ENCODE data around the gene CDH2. TPM values are rescaled to one million over a fixed set of nuclear protein-coding genes. Genes with fewer than 3 reads are reported as not detected.

The CDH2 gene
- total RNA-seq = 1 to 10 TPM in 2 of 4 donors, under 1 TPM in 1, not detected in 1; 0.20 to 4.4 (median 1.1) TPM

GRCh38 chr18:28176948-28177827 lies at the start of gene CDH2:
Gene CDH2, minus strand, starts transcription at chr18:28177130. Its CDS starts 108 bp downstream, at chr18:28177022.
- 8% methylated on average over 57 of the region's 105 CpGs; no CpG with 5 or more reads in 1 of the 2 donors for WGBS, 2 donors (ENCODE audit: low coverage in 1 of 2)
- no peaks in the 10 kb centered on the region for H3K36me3 ChIP-seq
- peaks cover 0 to 19% (median 9%) of the 10 kb centered on the region in 4 donors for H3K4me1 ChIP-seq
- TF ChIP-seq, protein P1, sequence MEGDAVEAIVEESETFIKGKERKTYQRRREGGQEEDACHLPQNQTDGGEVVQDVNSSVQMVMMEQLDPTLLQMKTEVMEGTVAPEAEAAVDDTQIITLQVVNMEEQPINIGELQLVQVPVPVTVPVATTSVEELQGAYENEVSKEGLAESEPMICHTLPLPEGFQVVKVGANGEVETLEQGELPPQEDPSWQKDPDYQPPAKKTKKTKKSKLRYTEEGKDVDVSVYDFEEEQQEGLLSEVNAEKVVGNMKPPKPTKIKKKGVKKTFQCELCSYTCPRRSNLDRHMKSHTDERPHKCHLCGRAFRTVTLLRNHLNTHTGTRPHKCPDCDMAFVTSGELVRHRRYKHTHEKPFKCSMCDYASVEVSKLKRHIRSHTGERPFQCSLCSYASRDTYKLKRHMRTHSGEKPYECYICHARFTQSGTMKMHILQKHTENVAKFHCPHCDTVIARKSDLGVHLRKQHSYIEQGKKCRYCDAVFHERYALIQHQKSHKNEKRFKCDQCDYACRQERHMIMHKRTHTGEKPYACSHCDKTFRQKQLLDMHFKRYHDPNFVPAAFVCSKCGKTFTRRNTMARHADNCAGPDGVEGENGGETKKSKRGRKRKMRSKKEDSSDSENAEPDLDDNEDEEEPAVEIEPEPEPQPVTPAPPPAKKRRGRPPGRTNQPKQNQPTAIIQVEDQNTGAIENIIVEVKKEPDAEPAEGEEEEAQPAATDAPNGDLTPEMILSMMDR (IDR thresholded peaks at IDR 0.05) = no peak
- TF ChIP-seq POLR2A (IDR thresholded peaks at IDR 0.05) (no peak), EP300 (IDR thresholded peaks at IDR 0.05; ENCODE audit: low read depth) (no peak), POLR2AphosphoS5 (IDR thresholded peaks at IDR 0.05) (no peak)
- no peak for DNase-seq
- H3K27me3 ChIP-seq = peaks cover 91% of the 10 kb centered on the region
- H3K9me3 ChIP-seq = no peaks in the 10 kb centered on the region
- peak within 1 kb of the TSS; percentile 5 to 51 (median 24) for H3K27ac ChIP-seq
- intact Hi-C loops (cut with DNase I; ENCODE audit: low total_unique reads) (no loop called here), in situ Hi-C loops (cut with MboI; ENCODE audit: low pct_ligation_motif_present in 1 of 4, low pct_unique_long_range_greater_than_20kb in 1 of 4, low sequenced_read_pairs in 3 of 4) (no loop called here)
- H3K4me3 ChIP-seq = peak within 1 kb of the TSS; percentile 16 to 64 (median 41)

GRCh38 chr18:28212060-28212459 lies 35.1 kb upstream of the CDH2 start:
- DNase-seq = no peak
- in situ Hi-C loops (cut with MboI; ENCODE audit: low pct_ligation_motif_present in 1 of 4, low pct_unique_long_range_greater_than_20kb in 1 of 4, low sequenced_read_pairs in 3 of 4) (no loop called here), intact Hi-C loops (cut with DNase I; ENCODE audit: low total_unique reads) (no loop called here)
- no peak overlapping the region for H3K27ac ChIP-seq
- no peaks in the 10 kb centered on the region for H3K4me1 ChIP-seq
- no peaks in the 10 kb centered on the region for H3K36me3 ChIP-seq
- TF ChIP-seq, protein P1 (IDR thresholded peaks at IDR 0.05) = no peak
- no peak for TF ChIP-seq POLR2AphosphoS5 (IDR thresholded peaks at IDR 0.05)
- no peak for TF ChIP-seq POLR2A (IDR thresholded peaks at IDR 0.05)
- no peak for TF ChIP-seq EP300 (IDR thresholded peaks at IDR 0.05; ENCODE audit: low read depth)
- WGBS, 2 donors (ENCODE audit: low coverage in 1 of 2) = 76 to 78% methylated on average over 3 of the region's 3 CpGs
- H3K9me3 ChIP-seq = no peaks in the 10 kb centered on the region
- H3K4me3 ChIP-seq = no peak overlapping the region
- H3K27me3 ChIP-seq = no peaks in the 10 kb centered on the region

- no peaks in the 10 kb centered on the region for H3K4me1 ChIP-seq
- no peak for TF ChIP-seq POLR2AphosphoS5 (IDR thresholded peaks at IDR 0.05)
- no peak for TF ChIP-seq EP300 (IDR thresholded peaks at IDR 0.05; ENCODE audit: low read depth)
- TF ChIP-seq, protein P1 (IDR thresholded peaks at IDR 0.05) = no peak
- no peak for TF ChIP-seq POLR2A (IDR thresholded peaks at IDR 0.05)
- 67 to 80% methylated on average over 3 to 11 of the region's 11 CpGs for WGBS, 2 donors (ENCODE audit: low coverage in 1 of 2)
- in situ Hi-C loops (cut with MboI; ENCODE audit: low pct_ligation_motif_present in 1 of 4, low pct_unique_long_range_greater_than_20kb in 1 of 4, low sequenced_read_pairs in 3 of 4) (no loop called here), intact Hi-C loops (cut with DNase I; ENCODE audit: low total_unique reads) (no loop called here)
- no peaks in the 10 kb centered on the region for H3K27me3 ChIP-seq
- H3K4me3 ChIP-seq = no peak overlapping the region
- H3K9me3 ChIP-seq = no peaks in the 10 kb centered on the region
- no peak overlapping the region for H3K27ac ChIP-seq
- no peak for DNase-seq
- H3K36me3 ChIP-seq = no peaks in the 10 kb centered on the region
These were observed 31.9 kb upstream of the CDH2 start for GRCh38 chr18:28208712-28209265.

- Histone ChIP-seq H3K9me3 (no peaks in the 10 kb centered on the region), H3K4me1 (no peaks in the 10 kb centered on the region), H3K36me3 (no peaks in the 10 kb centered on the region), H3K4me3 (no peak overlapping the region), H3K27ac (no peak overlapping the region), H3K27me3 (no peaks in the 10 kb centered on the region)
- in situ Hi-C loops (cut with MboI; ENCODE audit: low pct_ligation_motif_present in 1 of 4, low pct_unique_long_range_greater_than_20kb in 1 of 4, low sequenced_read_pairs in 3 of 4) (no loop called here), intact Hi-C loops (cut with DNase I; ENCODE audit: low total_unique reads) (no loop called here)
- DNase-seq = no peak
- WGBS, 2 donors (ENCODE audit: low coverage in 1 of 2) = 51 to 57% methylated on average over 1 of the region's 1 CpG
- TF ChIP-seq EP300 (IDR thresholded peaks at IDR 0.05; ENCODE audit: low read depth) = no peak
- TF ChIP-seq POLR2AphosphoS5 (IDR thresholded peaks at IDR 0.05) = no peak
- TF ChIP-seq POLR2A (IDR thresholded peaks at IDR 0.05) = no peak
- TF ChIP-seq, protein P1 (IDR thresholded peaks at IDR 0.05) = no peak
These were observed 31.3 kb upstream of the CDH2 start for GRCh38 chr18:28208268-28208667.

Measured in transverse colon (tissue), 4 donors.